EL (cell line): ENCODE measurements around the gene MAPK4.
"Not testable (repeated sequence)": the region's sequence is repeated elsewhere in the genome, so short reads cannot be mapped to it uniquely, and the experiment has no call there.

ENCODE experiments used
- DNase-seq: peaks from one replicate; pipeline ENCODE4 v3.0.0-alpha.2; 2016

MAPK4 gene

GRCh38 chr18:50775726-50776125 lies 215.8 kb downstream of the MAPK4 start:
- DNase-seq, result no peak

- DNase-seq, result no peak
These were observed 216.5 kb downstream of the MAPK4 start for GRCh38 chr18:50776383-50776782.

- DNase-seq, result not testable (repeated sequence)
These were observed 219.1 kb downstream of the MAPK4 start for GRCh38 chr18:50779021-50779420.
